Activated CD4-positive, alpha-beta memory T cell treated with anti-CD3 and anti-CD28 coated beads, Interleukin-2, amount 10 ng/mL, durations not matched to agents 7 days and 5 days (primary cell): ENCODE results near the gene FAM200C. TPM values are rescaled to one million over a fixed set of nuclear protein-coding genes. Genes with fewer than 3 reads are reported as not detected.
"Not testable (repeated sequence)": the region's sequence is repeated elsewhere in the genome, so short reads cannot be mapped to it uniquely, and the experiment has no call there.

Experiments used
- CTCF ChIA-PET: fragments of 350-600 bp; sonication (Branson Sonifier 250); formaldehyde crosslinking; loops from one replicate; lab custom pipeline; 2021; ENCODE audit warnings: antibody characterized with exemption, inconsistent platforms; lab: Charles Lee
- POLR2A ChIA-PET: fragments of 350-600 bp; sonication (Branson Sonifier 250); formaldehyde crosslinking; loops from one replicate; lab custom pipeline; 2021; ENCODE audit warnings: antibody characterized with exemption; lab: Charles Lee
- DNase-seq: peaks from one replicate; pipeline ENCODE4 v3.0.0-alpha.2; 2020
- H3K27ac Mint-ChIP-seq: one replicate; pipeline ENCODE4 v1.8.0; 2021; ENCODE audit warnings: mild to moderate bottlenecking, mixed read lengths
- H3K27me3 Mint-ChIP-seq: one replicate; pipeline ENCODE4 v1.8.0; 2021; ENCODE audit warnings: mixed read lengths
- H3K36me3 Mint-ChIP-seq: one replicate; pipeline ENCODE4 v1.8.0; 2021; ENCODE audit warnings: low read depth, mixed read lengths
- H3K4me1 Mint-ChIP-seq: one replicate; pipeline ENCODE4 v1.8.0; 2021; ENCODE audit warnings: mixed read lengths
- H3K4me3 Mint-ChIP-seq: one replicate; pipeline ENCODE4 v1.8.0; 2021; ENCODE audit warnings: mild to moderate bottlenecking, mixed read lengths
- H3K9me3 Mint-ChIP-seq: one replicate; pipeline ENCODE4 v1.8.0; 2021; ENCODE audit warnings: mixed read lengths
- total RNA-seq, 2 experiments: library from RNA; stranded (reverse); gene quantifications; one replicate each; pipeline ENCODE4 v1.2.3, GENCODE V29; 2021

The FAM200C gene
- total RNA-seq, 2 experiments from 2014 or later: 0.95 to 1.0 TPM

DNA sequence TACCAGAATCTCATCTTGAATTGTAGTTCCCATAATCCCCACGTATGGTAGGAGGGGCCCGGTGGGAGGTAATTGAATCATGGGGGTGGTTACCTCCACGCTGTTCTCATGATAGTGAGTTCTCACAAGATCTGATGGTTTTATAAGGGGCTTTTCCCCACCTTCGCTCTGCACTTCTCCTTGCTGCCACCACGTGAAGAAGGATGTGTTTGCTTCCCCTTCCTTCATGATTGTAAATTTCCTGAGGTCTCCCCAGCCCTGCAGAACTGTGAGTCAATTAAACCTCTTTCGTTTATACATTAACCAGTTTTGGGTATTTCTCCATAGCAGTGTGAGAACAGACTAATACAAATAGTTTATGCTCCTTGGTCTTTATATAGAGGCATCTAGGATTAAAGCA lies 36.8 kb upstream of the FAM200C start:
- H3K4me1 Mint-ChIP-seq: peaks cover 39% of the 10 kb centered on the region
- H3K36me3 Mint-ChIP-seq, H3K4me3 Mint-ChIP-seq, H3K27ac Mint-ChIP-seq, H3K27me3 Mint-ChIP-seq, DNase-seq, H3K9me3 Mint-ChIP-seq: not testable (repeated sequence)
- ChIA-PET CTCF (interaction anchor here (4.7 to 5.7 kb wide), 3 partner anchors 13 to 71 kb away, joined by 85 to 161 read pairs (median 157); partner anchors contain the start of genes PTTG1 and SLU7), POLR2A (interaction anchor here (1.2 kb wide), 1 partner anchor 15 kb away, joined by 6 read pairs; the partner anchor contains the start of gene PTTG1)

- Mint-ChIP-seq H3K27me3 (peaks cover 10% of the 10 kb centered on the region), H3K36me3 (peaks cover 4% of the 10 kb centered on the region), H3K9me3 (no peaks in the 10 kb centered on the region), H3K4me3 (no peak overlapping the region), H3K4me1 (peaks cover 32% of the 10 kb centered on the region), H3K27ac (no peak overlapping the region)
- POLR2A ChIA-PET: interaction anchor here (1.2 kb wide), 1 partner anchor 14 kb away, joined by 6 read pairs; the partner anchor contains the start of gene PTTG1
- no peak for DNase-seq
- CTCF ChIA-PET: no interaction called here
Observed at GRCh38 chr5:160436017-160436416, 36.2 kb upstream of the FAM200C start.

DNA sequence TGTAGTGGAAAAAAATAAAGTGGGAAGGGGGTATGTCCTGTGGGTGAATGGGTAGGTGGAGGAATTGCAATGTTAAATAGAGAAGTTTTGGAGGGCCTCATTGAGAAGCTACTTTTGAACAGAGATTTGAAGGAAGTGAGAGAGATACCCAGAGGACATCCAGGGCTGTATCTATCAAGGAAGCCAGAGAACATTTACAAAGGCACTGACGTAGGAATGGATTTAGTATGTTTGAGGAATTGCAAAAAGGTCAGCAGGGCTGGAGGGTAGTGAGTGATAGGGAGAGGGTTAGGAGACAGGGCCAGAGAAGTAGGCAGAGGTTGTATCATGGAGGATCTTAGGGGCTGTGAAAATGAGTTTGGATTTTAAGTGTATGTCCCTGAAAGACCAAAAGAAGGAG lies 35.7 kb upstream of the FAM200C start:
- Mint-ChIP-seq H3K27ac (no peak overlapping the region), H3K4me3 (no peak overlapping the region), H3K4me1 (peaks cover 27% of the 10 kb centered on the region), H3K9me3 (no peaks in the 10 kb centered on the region), H3K36me3 (peaks cover 4% of the 10 kb centered on the region), H3K27me3 (peaks cover 10% of the 10 kb centered on the region)
- ChIA-PET POLR2A (interaction anchor here (1.2 kb wide), 1 partner anchor 14 kb away, joined by 6 read pairs; the partner anchor contains the start of gene PTTG1), CTCF (interaction anchor here (0.9 kb wide), 1 partner anchor 31 kb away, joined by 3 read pairs; no protein-coding TSS in a partner anchor)
- no peak for DNase-seq

DNA sequence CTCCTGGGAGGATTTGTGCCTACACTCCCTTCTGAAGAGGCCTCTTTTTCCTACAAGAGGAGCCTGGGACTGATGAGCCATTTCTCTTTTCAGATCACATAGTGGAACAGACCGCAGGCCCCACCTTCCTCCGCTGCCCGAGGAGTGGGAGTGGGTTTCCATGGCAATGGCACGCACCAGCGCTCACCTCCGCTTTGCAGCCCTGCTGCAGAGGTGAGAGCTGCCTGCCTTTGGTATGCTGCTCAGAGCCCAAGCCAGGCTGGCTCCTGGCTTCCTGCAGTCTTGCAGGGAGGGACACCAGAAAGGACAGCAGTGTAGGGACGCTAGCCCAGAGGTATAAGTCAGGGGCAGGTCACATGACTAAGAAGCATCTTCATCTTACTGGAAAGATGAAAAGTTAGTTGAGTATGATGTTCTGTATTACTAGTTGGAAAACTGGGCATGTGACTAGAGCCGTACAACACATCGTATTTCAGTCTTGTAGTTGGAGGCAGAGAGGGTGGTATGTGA lies 34.2 kb upstream of the FAM200C start:
- Mint-ChIP-seq H3K36me3 (peaks cover 11% of the 10 kb centered on the region), H3K9me3 (no peaks in the 10 kb centered on the region), H3K4me1 (peaks cover 19% of the 10 kb centered on the region), H3K27me3 (peaks cover 10% of the 10 kb centered on the region), H3K27ac (no peak overlapping the region), H3K4me3 (no peak overlapping the region)
- ChIA-PET POLR2A (interaction anchor here (1.3 to 1.9 kb wide), 2 partner anchors 9 to 12 kb away, joined by 3 to 7 read pairs; no protein-coding TSS in a partner anchor), CTCF (interaction anchor here (1.5 kb wide), 1 partner anchor 73 kb away, joined by 3 read pairs; no protein-coding TSS in a partner anchor)
- no peak for DNase-seq

DNA sequence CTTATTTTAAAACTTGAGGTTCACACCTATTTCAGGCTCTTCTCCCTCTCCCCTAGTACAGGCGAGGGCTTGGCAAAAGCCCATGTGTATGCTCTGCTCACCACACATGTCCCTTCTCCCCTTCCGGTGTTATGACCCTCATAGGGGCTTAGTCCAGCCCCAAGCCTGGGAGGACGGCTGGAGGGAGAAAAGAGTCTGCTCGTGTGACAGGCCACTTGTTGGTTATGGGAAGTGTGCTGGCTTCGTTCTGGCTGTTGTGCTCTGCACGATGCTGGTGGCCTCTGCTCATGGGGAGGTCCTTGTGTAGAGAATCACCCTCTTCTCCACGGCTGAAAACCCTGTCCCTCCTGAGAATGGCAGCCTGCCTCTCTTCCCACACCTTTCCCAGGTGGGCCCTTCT lies 32.9 kb upstream of the FAM200C start:
- H3K4me1 Mint-ChIP-seq: peaks cover 10% of the 10 kb centered on the region
- H3K9me3 Mint-ChIP-seq: no peaks in the 10 kb centered on the region
- H3K36me3 Mint-ChIP-seq: peaks cover 24% of the 10 kb centered on the region
- peaks cover 10% of the 10 kb centered on the region for H3K27me3 Mint-ChIP-seq
- no peak for DNase-seq
- CTCF ChIA-PET: no interaction called here
- H3K27ac Mint-ChIP-seq: no peak overlapping the region
- no peak overlapping the region for H3K4me3 Mint-ChIP-seq
- POLR2A ChIA-PET: interaction anchor here (1.9 kb wide), 1 partner anchor 10 kb away, joined by 7 read pairs; no protein-coding TSS in a partner anchor

DNA sequence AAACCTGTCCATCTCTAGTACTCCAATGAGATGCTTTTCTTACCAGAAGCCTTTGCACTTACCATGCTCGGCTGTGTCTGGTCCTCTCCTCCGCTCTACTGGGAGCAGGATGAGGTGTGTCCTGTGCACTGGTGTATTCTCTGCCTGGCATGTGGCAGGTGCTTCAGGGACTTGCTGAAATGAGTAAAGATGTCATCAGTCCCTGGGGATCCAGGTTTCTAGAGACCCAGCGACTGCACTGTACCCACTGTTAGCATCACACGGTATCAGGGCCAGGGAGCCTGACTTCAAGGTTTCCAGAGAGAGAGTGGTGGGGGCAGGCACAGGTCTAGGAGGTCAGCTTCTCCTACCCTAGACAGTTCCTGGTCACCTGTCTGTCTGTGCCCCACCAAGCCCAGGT lies 32.3 kb upstream of the FAM200C start:
- H3K4me1 Mint-ChIP-seq: peaks cover 14% of the 10 kb centered on the region
- H3K4me3 Mint-ChIP-seq: no peak overlapping the region
- peaks cover 30% of the 10 kb centered on the region for H3K36me3 Mint-ChIP-seq
- ChIA-PET POLR2A (no interaction called here), CTCF (no interaction called here)
- no peak overlapping the region for H3K27ac Mint-ChIP-seq
- H3K9me3 Mint-ChIP-seq: no peaks in the 10 kb centered on the region
- no peak for DNase-seq
- H3K27me3 Mint-ChIP-seq: peaks cover 10% of the 10 kb centered on the region

- H3K27me3 Mint-ChIP-seq: no peaks in the 10 kb centered on the region
- no peaks in the 10 kb centered on the region for H3K9me3 Mint-ChIP-seq
- peaks cover 36% of the 10 kb centered on the region for H3K4me1 Mint-ChIP-seq
- no peak overlapping the region for H3K27ac Mint-ChIP-seq
- peaks cover 62% of the 10 kb centered on the region for H3K36me3 Mint-ChIP-seq
- DNase-seq: no peak
- ChIA-PET POLR2A (interaction anchor here (1.4 kb wide), 1 partner anchor 9 kb away, joined by 6 read pairs; the partner anchor contains the start of gene SLU7), CTCF (interaction anchor here (13.2 kb wide), 1 partner anchor 12 kb away, joined by 161 read pairs; no protein-coding TSS in a partner anchor)
- H3K4me3 Mint-ChIP-seq: no peak overlapping the region
Observed at GRCh38 chr5:160427607-160428006, 27.8 kb upstream of the FAM200C start.

GRCh38 chr5:160423099-160423498 lies 23.2 kb upstream of the FAM200C start:
- CTCF ChIA-PET: interaction anchor here (13.2 kb wide), 1 partner anchor 16 kb away, joined by 161 read pairs; no protein-coding TSS in a partner anchor
- H3K4me3 Mint-ChIP-seq: peak overlapping the region; percentile 91

GRCh38 chr5:160421625-160422258 lies 21.9 kb upstream of the FAM200C start, which contains the start of gene PTTG1:
TSS of gene PTTG1 (plus strand) at chr5:160421855. CDS start at chr5:160422313, 458 bp downstream.
- ChIA-PET POLR2A (interaction anchor here (1.0 to 5.0 kb wide), 14 partner anchors 12 to 303 kb away, joined by 3 to 104 read pairs (median 8); partner anchors contain the start of genes FAM200C and PWWP2A), CTCF (interaction anchor here (0.8 to 13.2 kb wide), 3 partner anchors 17 to 86 kb away, joined by 3 to 161 read pairs (median 5); no protein-coding TSS in a partner anchor)
- Mint-ChIP-seq H3K27ac (peak within 1 kb of the TSS; percentile 82), H3K4me1 (peaks cover 67% of the 10 kb centered on the region), H3K36me3 (peaks cover 45% of the 10 kb centered on the region), H3K4me3 (peak within 1 kb of the TSS; percentile 91), H3K27me3 (no peaks in the 10 kb centered on the region), H3K9me3 (no peaks in the 10 kb centered on the region)
- peak; percentile 93 for DNase-seq

More at GRCh38 chr5:160423099-160423498, 23.2 kb upstream of the FAM200C start:
- DNase-seq: no peak
- H3K27ac Mint-ChIP-seq: peak overlapping the region; percentile 82
- H3K36me3 Mint-ChIP-seq: peaks cover 50% of the 10 kb centered on the region
- no peaks in the 10 kb centered on the region for H3K27me3 Mint-ChIP-seq
- peaks cover 62% of the 10 kb centered on the region for H3K4me1 Mint-ChIP-seq
- POLR2A ChIA-PET: interaction anchor here (0.8 to 5.0 kb wide), 12 partner anchors 11 to 304 kb away, joined by 3 to 104 read pairs (median 8); partner anchors contain the start of genes FAM200C and PWWP2A
- no peaks in the 10 kb centered on the region for H3K9me3 Mint-ChIP-seq

DNA sequence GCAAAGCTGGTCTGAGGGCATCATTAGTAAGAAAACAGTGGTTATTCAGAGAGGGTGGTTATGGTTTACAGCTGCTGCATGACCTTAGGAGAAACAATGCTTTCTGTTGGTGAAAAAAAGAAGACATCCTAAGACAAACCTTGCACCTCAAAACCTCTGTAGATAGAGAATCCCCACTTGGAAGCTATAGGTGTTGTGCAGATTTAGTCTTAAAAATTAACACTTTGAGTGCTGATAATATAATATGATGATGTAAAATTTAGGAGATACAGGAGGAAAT lies 20.4 kb upstream of the FAM200C start:
- no peaks in the 10 kb centered on the region for H3K9me3 Mint-ChIP-seq
- POLR2A ChIA-PET: interaction anchor here (0.7 to 3.5 kb wide), 5 partner anchors 19 to 1008 kb away, joined by 3 to 31 read pairs (median 11); no protein-coding TSS in a partner anchor
- no peaks in the 10 kb centered on the region for H3K27me3 Mint-ChIP-seq
- H3K36me3 Mint-ChIP-seq: peaks cover 45% of the 10 kb centered on the region
- peaks cover 73% of the 10 kb centered on the region for H3K4me1 Mint-ChIP-seq
- no peak for DNase-seq
- H3K27ac Mint-ChIP-seq: peak overlapping the region; percentile 91
- CTCF ChIA-PET: interaction anchor here (0.7 to 13.2 kb wide), 3 partner anchors 8 to 43 kb away, joined by 3 to 161 read pairs (median 5); no protein-coding TSS in a partner anchor
- peak overlapping the region; percentile 90 for H3K4me3 Mint-ChIP-seq

DNA sequence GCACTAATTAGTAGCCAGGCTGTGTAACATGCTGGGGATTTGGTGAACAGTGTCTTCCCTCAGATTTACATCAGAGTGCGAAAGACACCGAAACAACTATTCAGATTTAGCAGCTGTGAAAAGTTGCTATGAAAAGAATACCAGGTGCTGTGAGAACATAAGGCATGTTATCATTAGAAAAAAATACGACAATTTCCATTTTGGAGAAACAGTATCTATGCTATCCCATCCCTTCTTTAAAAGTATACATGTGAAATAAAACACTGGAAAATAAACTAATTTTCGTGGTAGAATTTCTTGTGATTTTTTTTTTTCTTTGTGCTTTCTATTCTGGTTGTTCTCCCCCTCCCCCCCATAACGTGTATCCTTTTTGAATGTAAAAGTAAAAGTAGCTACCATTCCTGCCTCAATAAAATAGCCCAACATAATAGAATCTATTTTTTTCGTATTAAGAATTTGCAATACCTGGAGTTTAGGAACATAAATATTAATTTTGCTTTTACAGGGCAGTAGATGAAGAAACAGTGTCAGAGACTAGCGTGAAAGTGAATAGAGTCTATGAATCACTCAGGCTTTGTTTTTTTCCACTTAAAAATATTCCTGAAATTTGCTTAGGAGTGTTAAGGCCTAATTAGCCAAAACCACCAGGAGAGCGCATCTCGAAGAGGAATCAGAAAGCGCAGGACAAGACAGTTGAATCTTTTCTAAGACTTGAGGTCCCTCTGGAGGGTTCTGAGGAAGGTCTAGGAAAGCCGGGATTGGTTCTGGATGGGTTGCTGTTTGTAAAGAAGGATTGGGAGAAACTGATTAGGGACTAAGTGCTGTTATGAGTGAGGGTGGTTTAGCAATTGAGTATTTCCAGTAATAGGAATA lies 19.8 kb upstream of the FAM200C start:
- H3K9me3 Mint-ChIP-seq: no peaks in the 10 kb centered on the region
- ChIA-PET POLR2A (interaction anchor here (0.7 to 3.5 kb wide), 18 partner anchors 8 to 1008 kb away, joined by 3 to 31 read pairs (median 5); partner anchors contain the start of genes C1QTNF2 and FAM200C), CTCF (interaction anchor here (0.7 to 13.2 kb wide), 6 partner anchors 8 to 47 kb away, joined by 3 to 161 read pairs (median 4); partner anchors contain the start of gene FAM200C)
- peak overlapping the region; percentile 90 for H3K4me3 Mint-ChIP-seq
- no peak for DNase-seq
- no peaks in the 10 kb centered on the region for H3K27me3 Mint-ChIP-seq
- H3K36me3 Mint-ChIP-seq: peaks cover 45% of the 10 kb centered on the region
- peaks cover 68% of the 10 kb centered on the region for H3K4me1 Mint-ChIP-seq
- H3K27ac Mint-ChIP-seq: peak overlapping the region; percentile 91
